ENCODE results near the gene PGPEP1.
"Not testable (repeated sequence)": the region's sequence is repeated elsewhere in the genome, so short reads cannot be mapped to it uniquely, and the experiment has no call there.

The PGPEP1 gene

GRCh38 chr19:18397242-18398202, 57.1 kb downstream of the PGPEP1 start, which contains the start of gene LRRC25:
Gene LRRC25 (minus strand): TSS chr19:18397622. CDS start chr19:18396963, 659 bp downstream.
- no peak within 1 kb of the TSS for H3K27ac ChIP-seq
- no peak within 1 kb of the TSS for H3K4me3 ChIP-seq (IDR thresholded peaks at IDR 0.05; ENCODE audit: insufficient read depth, low read depth, low read length)
- H3K36me3 ChIP-seq (ENCODE audit: insufficient read depth): no peaks in the 10 kb centered on the region
- H3K4me2 ChIP-seq: no peak within 1 kb of the TSS
- H3K9ac ChIP-seq: no peak within 1 kb of the TSS
- TF ChIP-seq CTCF (conservative IDR thresholded peaks at IDR 0.05; ENCODE audit: low read depth, low read length): no peak
- no peak within 1 kb of the TSS for H2AFZ ChIP-seq (ENCODE audit: low read depth)
- H3K79me2 ChIP-seq (ENCODE audit: insufficient read depth, low read depth): no peaks in the 10 kb centered on the region
- no peaks in the 10 kb centered on the region for H4K20me1 ChIP-seq (ENCODE audit: insufficient read depth)
- H3K27me3 ChIP-seq (ENCODE audit: insufficient read depth, low read depth): peaks cover 68% of the 10 kb centered on the region
- peaks cover 8% of the 10 kb centered on the region for H3K4me1 ChIP-seq (ENCODE audit: low read depth, poor library complexity, severe bottlenecking)

GRCh38 chr19:18399008-18399407, 58.6 kb downstream of the PGPEP1 start:
- TF ChIP-seq CTCF (conservative IDR thresholded peaks at IDR 0.05; ENCODE audit: low read depth, low read length): no peak
- Histone ChIP-seq H3K9ac (no peak overlapping the region), H3K27me3 (ENCODE audit: insufficient read depth, low read depth) (peaks cover 55% of the 10 kb centered on the region), H2AFZ (ENCODE audit: low read depth) (no peak overlapping the region), H3K4me3 (IDR thresholded peaks at IDR 0.05; ENCODE audit: insufficient read depth, low read depth, low read length) (no peak overlapping the region), H3K36me3 (ENCODE audit: insufficient read depth) (no peaks in the 10 kb centered on the region), H3K27ac (no peak overlapping the region), H3K79me2 (ENCODE audit: insufficient read depth, low read depth) (no peaks in the 10 kb centered on the region), H4K20me1 (ENCODE audit: insufficient read depth) (no peaks in the 10 kb centered on the region), H3K4me2 (no peak overlapping the region), H3K4me1 (ENCODE audit: low read depth, poor library complexity, severe bottlenecking) (peaks cover 8% of the 10 kb centered on the region)

GRCh38 chr19:18401580-18402112, 61.2 kb downstream of the PGPEP1 start:
- Histone ChIP-seq H3K9ac (no peak overlapping the region), H3K4me3 (IDR thresholded peaks at IDR 0.05; ENCODE audit: insufficient read depth, low read depth, low read length) (no peak overlapping the region), H3K4me1 (ENCODE audit: low read depth, poor library complexity, severe bottlenecking) (peaks cover 8% of the 10 kb centered on the region)

GRCh38 chr19:18402455-18403248, 62.3 kb downstream of the PGPEP1 start:
- H3K36me3 ChIP-seq (ENCODE audit: insufficient read depth); H3K79me2 ChIP-seq (ENCODE audit: insufficient read depth, low read depth); H3K27ac ChIP-seq; H3K4me3 ChIP-seq (IDR thresholded peaks at IDR 0.05; ENCODE audit: insufficient read depth, low read depth, low read length); H3K4me1 ChIP-seq (ENCODE audit: low read depth, poor library complexity, severe bottlenecking); H4K20me1 ChIP-seq (ENCODE audit: insufficient read depth); H3K4me2 ChIP-seq; H3K9ac ChIP-seq; H2AFZ ChIP-seq (ENCODE audit: low read depth): not testable (repeated sequence)
- H3K27me3 ChIP-seq (ENCODE audit: insufficient read depth, low read depth): peaks cover 31% of the 10 kb centered on the region

More at GRCh38 chr19:18401580-18402112, 61.2 kb downstream of the PGPEP1 start:
- TF ChIP-seq CTCF (conservative IDR thresholded peaks at IDR 0.05; ENCODE audit: low read depth, low read length): no peak
- Histone ChIP-seq H3K27ac (no peak overlapping the region), H3K79me2 (ENCODE audit: insufficient read depth, low read depth) (no peaks in the 10 kb centered on the region), H3K36me3 (ENCODE audit: insufficient read depth) (no peaks in the 10 kb centered on the region), H3K27me3 (ENCODE audit: insufficient read depth, low read depth) (peaks cover 39% of the 10 kb centered on the region), H3K4me2 (no peak overlapping the region), H2AFZ (ENCODE audit: low read depth) (no peak overlapping the region), H4K20me1 (ENCODE audit: insufficient read depth) (no peaks in the 10 kb centered on the region)

GRCh38 chr19:18405754-18406153, 65.4 kb downstream of the PGPEP1 start:
- H3K4me1 ChIP-seq (ENCODE audit: low read depth, poor library complexity, severe bottlenecking): not testable (repeated sequence)

More at GRCh38 chr19:18405754-18406153, 65.4 kb downstream of the PGPEP1 start:
- not testable (repeated sequence) for H4K20me1 ChIP-seq (ENCODE audit: insufficient read depth); H3K36me3 ChIP-seq (ENCODE audit: insufficient read depth); H2AFZ ChIP-seq (ENCODE audit: low read depth); H3K4me3 ChIP-seq (IDR thresholded peaks at IDR 0.05; ENCODE audit: insufficient read depth, low read depth, low read length); H3K27ac ChIP-seq; H3K79me2 ChIP-seq (ENCODE audit: insufficient read depth, low read depth); H3K4me2 ChIP-seq; H3K9ac ChIP-seq
- peaks cover 13% of the 10 kb centered on the region; the same call in 1 of the 2 replicates for H3K27me3 ChIP-seq (ENCODE audit: insufficient read depth, low read depth)
